ENCODE measurements around the gene FAP.

Gene FAP

DNA sequence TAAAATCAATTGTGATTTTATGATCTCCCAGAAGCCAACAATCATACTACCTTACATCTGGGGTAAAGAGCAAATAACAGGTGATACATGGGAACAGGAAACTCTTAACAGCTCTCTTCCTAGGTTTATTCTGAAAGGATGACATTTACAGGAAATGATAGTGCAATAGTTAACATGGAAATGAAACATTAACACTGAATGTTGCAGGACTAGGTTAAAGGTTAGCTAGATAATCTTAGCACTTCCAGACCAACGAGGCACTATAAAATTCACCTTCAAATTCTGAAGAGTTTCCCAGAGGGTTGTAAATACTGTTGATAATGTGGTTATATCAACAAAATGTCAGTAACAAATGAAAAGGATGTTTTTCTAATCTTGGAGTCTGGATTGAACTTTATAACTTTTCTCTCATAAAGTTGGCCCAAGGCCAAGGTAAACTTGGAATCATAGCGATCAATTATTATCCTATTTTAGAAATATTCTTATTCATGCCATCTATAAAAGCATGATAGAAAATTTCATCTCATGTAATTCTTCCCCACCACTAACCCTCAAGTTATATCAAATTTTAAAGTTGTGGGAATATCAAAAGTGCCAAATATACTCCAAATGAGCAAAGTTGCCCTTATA lies 58.3 kb downstream of the FAP start:
- FAIRE-seq: peak; percentile 73

DNA sequence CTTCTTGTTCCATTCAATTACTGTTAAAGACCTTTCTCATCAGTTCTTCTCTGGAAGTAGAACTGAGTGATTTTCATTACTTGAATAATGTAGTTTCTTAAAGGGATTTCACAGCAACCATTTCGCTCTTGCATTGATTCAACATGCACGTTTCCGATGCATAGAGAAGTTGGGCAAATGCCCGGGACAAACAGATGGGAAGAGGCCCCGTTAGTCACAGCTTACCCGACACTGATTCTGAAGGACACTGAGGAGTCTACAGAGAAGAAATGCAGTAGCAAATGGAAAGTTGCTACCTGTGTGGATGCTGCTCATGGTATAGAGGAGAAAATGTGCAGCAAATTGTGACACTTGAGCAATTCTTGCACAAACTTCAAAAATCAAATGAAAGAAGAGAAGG lies 58.9 kb downstream of the FAP start:
- no peak for FAIRE-seq

DNA sequence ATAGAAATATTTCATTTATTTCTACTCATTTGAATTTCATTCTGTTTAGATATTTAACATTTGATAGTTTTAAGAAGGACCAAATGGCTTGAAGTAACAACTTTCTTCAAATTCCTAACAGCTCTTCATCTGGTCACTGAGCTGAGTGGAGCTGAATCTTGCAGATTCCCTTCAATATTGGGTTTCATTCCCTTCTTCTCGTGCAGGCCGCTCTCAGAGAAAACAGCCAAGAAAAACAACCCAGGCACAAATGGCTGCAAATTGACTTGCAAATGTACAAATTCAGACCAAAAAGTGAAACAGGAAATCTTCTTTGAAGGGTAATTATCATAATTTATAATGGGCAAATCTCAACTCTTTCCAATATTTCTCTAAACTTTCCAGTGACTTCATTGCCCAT lies 60.9 kb downstream of the FAP start:
- no peak for FAIRE-seq

DNA sequence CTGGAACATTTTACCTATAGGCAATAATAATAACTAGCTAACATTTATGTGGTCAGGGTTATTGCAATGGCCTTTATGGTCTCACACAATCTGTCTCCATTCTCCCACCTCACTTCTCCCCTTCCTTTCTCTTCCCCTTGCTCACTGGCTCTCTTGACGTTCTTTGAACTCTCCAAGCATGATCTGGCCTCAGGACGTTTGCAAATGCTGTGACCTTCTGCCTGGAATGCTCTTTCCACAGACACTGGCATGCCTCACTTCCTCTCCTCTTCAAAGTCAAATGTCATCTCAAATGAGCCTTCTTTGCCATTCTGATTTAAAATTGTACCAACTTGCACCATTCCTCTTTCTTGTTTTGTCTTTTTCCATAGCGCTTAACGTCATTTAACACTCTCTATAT lies 65.9 kb downstream of the FAP start:
- FAIRE-seq: no peak

DNA sequence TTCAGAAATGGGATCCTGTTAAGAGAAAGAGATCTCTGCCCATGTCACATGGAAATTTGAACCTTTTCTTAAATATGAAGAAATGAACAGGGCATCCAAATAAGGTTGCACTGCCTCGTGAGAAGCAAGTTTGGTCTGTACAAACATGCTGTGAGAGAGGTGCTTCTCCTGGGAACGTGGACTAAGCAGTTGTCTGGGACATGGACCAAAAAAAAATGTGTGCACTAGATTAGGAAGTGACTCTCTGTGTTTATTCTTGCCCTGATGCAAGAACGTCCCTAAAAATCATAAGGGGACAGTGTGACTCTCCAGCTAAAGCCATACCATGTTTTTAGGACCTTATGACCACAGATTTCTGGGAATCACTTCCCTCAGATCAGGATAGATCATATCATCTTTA lies 67.5 kb downstream of the FAP start:
- no peak for FAIRE-seq

DNA sequence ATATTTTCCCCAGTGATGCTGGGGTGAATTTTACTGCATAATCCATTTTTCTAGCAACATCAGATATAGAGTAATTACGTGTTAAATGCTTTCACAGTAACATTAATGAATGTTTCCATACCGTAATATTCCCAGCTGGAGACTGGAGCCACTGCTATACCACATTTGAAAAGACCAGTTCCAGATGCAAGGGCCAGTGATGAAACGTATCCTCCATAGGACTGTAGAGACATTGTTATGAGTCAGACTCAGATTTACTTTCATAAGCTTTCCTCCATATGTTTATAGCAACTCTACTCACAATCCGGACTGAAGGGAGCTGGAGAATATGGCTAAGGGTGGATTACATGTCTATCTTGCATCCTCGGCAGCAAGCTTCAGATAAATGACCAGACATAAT lies 68.5 kb downstream of the FAP start:
- FAIRE-seq: no peak

DNA sequence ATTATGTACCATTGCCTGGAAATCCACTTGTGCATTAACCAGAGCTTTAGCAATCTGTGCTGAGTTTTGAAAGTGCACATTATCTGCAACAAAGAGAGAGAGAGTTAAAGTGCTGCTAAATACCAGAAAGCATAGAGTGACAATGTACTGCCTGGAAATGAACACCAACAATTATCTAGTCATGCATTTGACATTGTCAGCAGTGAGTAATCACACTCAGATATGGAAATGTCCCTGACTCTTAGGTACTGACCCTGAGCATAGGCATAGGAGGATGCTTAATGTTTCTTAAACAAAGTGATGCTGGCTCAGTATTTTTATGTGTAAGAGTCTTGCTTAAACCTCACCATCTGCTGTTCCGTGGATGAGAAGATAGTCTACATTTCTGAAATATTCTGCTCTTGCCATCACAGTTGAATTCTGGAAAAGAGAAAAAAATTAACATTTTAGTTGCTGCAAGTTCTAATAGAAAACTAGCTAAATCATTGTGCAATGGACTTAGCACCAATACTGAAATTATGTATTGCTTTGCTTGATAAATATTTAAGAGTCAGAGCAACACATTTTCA lies 70.4 kb downstream of the FAP start:
- no peak for FAIRE-seq

DNA sequence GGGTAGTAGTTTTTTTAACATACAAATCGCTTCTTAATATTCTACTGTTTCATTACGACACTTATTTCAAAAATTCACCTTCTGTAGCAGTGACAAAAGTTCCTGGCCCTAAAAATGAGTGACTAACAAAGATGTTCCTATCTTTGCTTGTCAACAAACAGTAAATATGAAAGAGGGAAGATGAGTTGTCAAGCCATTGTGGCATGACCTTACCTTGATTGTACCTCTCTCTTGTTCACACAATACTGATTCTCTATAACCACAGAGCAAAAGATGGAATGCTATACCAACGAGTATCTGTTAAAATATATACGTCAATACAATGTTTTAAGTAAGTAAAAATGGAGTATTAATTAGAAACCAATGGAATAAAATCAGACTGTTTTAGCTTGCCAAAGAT lies 76.5 kb downstream of the FAP start:
- no peak for FAIRE-seq

DNA sequence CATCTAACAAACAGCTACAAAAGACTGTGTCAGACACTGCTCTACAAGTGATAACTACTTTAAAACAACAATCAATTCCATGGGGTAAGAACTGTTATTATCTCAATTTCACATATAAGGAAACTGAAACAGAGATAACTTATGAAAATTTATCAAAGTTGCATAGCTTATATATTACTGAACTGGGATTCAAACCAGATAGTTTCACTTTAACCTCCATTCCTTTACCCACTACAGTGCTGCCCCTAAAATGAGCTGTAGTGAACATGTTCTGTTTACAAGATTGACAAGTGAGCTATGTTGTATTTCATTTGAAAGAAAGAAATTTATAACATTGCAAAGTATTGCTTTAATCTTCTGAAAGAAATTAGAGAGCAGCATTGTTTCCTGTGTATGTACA lies 77.1 kb downstream of the FAP start:
- no peak for FAIRE-seq

DNA sequence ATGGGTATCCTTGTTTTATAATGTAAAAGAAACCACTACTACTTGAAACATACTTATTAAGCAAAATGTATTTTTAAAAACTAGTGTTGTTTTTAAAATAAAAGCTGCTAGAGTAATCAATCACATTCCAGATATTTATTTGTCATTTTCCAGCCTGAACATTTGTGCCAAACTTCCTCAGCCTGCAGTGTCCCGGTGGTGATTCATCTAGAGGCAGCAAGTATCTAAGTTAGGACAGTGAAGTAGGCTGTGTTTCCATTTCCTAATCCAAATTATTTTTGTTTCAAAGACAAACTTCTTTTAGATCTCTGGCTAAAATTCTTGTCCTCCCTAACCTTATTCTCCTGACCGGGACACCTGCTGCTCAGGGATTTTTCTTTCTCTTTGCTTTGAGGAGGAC lies 78.4 kb downstream of the FAP start:
- FAIRE-seq: no peak

DNA sequence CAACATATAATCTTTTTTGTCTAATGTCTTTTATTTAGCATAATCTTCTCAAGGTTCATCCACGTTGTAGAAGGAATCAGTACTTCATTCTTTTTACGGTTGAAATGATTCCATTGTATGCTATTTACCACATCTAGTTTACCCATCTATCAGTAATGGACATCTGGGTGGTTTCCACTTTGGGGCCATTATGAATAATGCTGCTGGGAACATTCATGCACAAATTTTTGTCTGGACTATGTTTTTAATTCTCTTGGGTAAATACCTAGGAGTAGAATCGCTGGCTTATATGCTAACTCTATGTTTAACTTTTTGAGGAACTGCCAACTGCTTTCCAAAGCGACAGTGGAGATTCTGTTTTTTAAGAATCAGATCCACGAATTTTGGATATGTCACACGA lies 83.8 kb downstream of the FAP start:
- FAIRE-seq: no peak

DNA sequence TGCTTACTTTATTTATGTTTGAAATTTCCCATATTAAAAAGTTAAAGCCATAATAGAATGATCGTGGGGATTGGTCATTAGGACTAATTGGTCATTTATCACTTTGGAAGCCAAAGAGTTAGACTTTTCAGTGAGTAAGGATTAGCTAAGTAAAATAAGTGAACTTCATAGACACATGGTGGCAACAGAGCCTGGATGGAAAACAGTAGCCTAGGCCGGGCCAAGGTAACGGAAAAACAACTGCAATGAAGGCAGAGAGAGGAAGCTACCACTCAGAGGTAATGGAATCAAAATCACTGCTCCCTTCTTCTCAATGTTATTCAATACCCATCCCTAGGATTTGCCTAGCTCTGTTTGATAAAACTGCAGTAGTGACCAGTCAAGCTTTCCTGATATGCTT lies 87.1 kb downstream of the FAP start:
- FAIRE-seq: no peak

DNA sequence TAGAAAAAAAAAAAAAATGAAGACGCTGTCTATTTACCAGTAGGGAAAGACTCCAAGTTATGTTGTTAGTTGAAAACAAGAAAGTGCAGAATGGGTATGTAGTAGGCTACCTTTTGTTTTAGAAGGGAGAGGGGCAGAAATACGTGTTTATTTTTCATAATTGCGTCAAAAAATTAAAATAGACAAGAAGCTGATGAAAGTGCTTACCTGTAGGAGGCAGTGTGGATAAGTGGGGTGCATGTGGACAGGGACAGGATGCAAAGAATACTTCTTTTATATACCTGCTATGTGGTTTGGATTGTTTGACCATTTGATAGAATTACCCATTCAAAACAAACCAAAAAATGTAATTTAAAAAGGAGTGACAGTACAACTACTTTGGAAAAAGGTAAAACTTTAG lies 88.2 kb downstream of the FAP start:
- FAIRE-seq: no peak

DNA sequence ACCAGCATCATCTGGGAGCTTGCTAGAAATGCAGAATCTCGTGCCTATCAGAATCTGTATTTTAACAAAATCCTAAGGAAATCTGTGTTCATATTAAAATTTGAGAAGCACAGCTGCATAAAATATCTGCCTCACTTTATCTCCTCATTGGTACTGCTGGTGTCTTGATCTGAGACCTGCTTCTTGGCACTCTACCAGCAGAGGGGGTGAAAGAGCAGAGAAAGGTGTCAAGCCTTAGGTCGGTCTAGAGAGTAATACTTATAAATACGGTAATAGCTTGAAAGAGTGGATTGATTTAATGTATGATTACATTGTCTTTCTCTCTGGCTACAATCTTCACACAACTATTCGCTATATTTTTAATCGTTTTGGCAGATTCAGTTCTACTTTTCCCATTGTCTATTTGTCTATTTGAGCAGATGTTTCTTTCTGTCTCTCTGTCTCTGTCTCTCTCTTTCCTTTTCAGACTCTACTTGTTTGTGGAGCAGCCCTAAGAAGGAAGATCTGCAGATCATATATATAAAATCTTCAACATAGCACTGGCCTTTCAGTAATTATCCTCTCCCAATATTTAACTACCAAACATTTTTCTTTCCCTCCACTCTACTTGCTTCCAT lies 89.5 kb downstream of the FAP start:
- peak; percentile 90 for FAIRE-seq

DNA sequence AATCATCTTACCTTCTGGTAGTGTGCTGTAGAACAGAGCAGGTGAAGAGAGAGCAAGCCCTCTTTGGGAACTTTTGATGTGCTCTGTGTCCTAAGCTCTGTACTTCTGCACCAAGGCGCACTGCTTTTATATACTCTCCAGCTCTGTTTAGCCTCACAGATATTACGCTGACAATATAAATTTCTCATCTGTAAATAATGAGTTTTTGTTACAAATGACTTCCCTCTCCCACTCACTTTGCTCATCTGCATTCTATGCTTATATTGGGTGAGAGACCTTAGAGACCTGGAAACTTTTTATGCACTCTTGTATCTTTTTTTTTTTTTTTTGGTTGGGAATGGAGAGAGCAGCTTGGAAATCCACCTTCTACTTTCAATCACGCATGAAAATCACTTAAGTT lies 91.1 kb downstream of the FAP start, which contains the start of gene GCG:
TSS of gene GCG (minus strand) at position 101 of the 400 bp plus-strand sequence. CDS start 3,069 bp downstream, outside the sequence.
- FAIRE-seq: no peak

DNA sequence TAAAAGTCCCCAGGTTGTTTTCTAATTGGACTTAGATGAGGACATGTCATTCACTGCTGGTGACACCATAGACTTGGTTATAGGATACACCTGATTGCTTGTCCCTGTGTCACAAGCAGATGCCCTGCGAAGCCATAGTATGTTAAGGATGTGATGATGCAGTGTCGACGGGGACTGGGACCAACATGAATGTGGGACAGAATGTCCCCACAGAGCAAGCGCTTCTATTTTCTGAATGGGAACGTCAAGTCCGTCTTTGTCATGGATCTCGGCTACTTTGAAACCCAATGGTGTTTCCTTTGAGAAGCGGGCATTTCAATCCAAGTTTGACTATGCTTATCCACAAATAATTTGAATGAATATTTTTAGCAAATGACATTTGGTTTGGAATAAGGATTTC lies 93.3 kb downstream of the FAP start:
- no peak for FAIRE-seq

DNA sequence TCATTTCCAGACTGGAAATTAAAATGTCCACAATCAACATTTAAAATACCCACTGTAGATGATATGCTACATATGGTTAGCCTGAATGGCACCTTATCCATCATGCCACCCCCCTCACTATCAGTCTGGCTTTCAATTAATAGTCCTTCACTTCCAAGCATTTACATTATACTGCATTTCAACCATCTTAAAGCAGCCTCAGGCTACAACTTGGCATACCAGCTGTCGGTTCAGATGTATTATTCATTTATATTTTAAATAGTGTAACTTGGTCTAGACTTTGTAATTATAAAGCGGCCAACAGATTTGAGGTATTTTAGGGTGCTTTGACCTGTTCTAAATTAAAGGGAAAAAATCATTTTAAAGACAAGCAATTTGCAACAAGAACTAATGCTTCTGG lies 93.8 kb downstream of the FAP start:
- FAIRE-seq: no peak

DNA sequence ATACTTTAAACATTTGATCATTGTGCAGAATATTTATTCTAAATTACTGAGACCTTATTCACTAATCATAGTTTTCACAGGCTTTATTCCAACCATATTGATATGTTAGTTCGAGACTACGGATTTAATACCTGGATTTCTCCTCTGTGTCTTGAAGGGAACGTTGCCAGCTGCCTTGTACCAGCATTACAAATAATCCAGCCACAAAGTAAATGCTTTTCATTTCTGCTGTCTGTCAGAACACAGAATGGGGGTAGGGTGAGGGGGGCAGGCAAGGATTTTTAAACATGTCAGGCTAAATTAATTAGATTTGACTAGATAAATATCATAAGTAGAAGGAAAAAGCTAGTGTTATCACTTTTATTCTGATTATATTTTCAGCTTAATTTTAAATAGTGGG lies 94.3 kb downstream of the FAP start:
- no peak for FAIRE-seq

DNA sequence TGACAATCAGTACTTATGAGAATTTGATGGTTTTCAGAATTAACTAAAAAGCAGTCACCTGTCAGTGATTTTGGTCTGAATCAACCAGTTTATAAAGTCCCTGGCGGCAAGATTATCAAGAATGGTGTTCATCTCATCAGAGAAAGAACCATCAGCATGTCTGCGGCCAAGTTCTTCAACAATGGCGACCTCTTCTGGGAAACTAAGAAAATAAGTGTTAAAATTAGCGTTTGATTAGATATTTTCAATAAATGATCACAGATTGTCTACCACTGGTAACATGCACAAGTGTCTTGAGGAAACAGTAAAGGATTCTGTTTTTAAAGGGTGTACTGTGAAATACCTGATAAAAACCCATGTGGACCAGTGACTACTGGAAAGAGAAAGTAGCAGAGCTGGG lies 99.3 kb downstream of the FAP start:
- no peak for FAIRE-seq

DNA sequence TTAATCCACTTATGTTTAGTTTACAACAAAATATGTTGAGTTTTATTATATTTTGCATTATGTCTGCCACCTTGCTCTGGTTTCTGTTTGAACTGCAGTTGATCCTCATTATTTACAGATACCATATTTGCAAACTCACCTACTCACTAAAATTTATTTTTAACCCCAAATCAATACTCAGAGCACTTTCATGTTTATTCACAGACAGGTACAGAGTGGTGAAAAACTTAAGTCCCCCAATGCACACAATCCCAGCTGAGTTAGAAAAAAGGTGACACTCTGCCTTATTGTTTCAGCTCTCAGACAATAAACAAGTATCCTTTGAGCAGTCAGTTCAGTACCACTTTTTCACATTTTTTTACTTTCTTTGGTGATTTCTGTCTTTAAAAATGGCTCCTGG lies 104.9 kb downstream of the FAP start:
- no peak for FAIRE-seq

DNA sequence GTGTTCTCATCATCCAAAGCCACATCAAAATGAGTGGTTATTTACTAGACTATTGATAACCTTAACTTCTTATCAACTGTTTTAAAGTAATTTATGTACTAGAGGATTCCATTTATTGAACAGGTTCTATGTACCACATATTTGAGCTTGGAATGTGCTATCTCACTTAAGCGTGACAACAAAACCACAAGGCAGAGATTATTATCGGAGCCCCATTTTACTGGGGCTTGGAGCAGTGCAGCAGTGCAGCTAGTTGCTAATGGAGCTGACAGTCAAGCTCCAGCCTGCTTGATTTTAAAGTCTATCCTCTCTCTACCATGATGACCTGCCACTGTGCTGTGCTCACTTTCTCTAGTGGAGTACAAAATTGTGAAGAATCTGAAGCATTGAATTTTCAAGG lies 115.8 kb downstream of the FAP start:
- no peak for FAIRE-seq

DNA sequence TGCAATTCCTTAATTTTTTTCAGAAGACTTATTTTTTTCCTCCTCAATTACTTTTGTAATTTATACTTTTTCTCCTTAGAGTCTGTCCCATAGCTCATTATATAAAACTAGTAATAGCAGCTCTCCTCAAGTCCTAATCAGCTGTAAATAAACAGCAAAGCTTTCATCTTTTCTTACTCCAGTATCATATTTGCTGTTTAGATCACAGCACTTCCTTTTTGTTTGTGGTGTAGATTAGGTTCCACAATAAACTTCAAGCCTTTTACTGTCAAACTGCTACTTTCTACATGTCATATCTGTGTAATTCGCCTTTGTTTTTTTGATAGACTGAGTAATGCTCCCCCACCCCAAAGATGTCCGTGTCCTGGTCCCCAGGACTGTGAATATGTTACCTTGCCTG lies 116.7 kb downstream of the FAP start:
- no peak for FAIRE-seq

DNA sequence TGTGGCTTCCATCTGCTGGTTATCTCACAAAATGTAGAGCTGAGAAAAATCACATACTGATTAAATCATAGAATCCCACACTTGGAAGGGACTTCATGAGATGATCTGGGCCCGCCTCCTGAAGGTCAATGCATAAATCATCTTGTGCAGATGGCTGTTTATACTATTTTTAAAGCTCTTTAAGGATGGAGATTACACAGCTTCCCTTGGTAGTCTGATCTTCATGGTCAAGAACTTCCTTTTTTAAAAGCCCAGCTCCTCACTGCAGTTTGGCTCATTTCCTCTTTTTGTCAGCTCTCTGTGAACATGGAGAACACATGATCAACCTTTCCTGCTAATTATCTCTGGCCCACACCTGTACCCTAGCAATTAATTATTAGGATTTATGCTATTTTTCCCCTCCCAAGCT lies 117.1 kb downstream of the FAP start:
- FAIRE-seq: no peak

DNA sequence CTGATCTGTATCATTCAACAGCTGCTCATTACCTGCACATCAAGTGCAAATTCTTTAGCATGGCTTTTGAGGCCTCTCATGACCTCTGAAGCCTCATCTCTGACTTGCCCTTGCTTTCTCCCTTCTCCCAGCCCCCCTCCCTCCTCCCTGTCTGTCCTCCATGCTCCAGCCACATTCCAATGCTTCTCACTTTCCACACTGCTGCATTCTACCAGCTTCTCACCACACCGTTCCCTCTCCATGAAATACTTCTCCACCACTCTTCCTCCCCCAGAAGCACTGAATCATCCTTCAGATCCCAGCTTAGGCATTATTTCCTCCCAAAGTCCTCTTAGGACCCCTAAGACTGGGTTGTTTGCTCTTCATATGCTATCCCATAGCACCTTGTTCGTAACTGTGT lies 118.1 kb downstream of the FAP start:
- no peak for FAIRE-seq

Data from islet of Langerhans (tissue), 1 donor.